Measurements from ENCODE around the gene GABRG3. TPM values are rescaled to one million over a fixed set of nuclear protein-coding genes. Genes with fewer than 3 reads are reported as not detected.

GABRG3 gene
- total RNA-seq, 2 experiments from 2014 or later, result not detected

DNA sequence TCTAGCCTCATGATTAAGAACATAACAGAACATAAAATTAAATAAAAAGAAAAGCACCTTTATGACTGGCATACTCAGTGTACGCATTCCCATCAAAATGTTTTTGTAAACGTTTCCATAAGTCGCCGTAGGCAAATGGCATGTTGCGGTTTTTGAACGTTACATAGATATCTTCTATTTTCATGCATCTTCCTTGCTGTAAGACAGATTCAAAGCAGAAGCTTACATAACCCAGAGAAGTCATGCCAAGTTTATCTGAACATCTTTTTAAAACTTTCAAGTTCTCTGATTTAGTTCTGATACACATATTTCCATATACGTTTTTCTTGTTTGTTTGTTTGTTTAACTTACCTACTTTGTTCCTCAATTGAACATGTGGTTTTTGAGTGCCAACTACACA lies 388.6 kb downstream of the GABRG3 start:
- H3K36me3 ChIP-seq (ENCODE audit: insufficient read depth, low read length), result no peaks in the 10 kb centered on the region
- ChIA-PET POLR2A (no interaction called here), CTCF (no interaction called here)
- Mint-ChIP-seq H3K27me3 (peaks cover 4% of the 10 kb centered on the region), H3K27ac (no peak overlapping the region), H3K9me3 (no peaks in the 10 kb centered on the region), H3K4me1 (ENCODE audit: low read depth) (no peaks in the 10 kb centered on the region), H3K4me3 (no peak overlapping the region), H3K36me3 (ENCODE audit: low read depth) (no peaks in the 10 kb centered on the region)
- no peaks in the 10 kb centered on the region for H3K27me3 ChIP-seq (ENCODE audit: control insufficient read depth in 1 of 2, insufficient read depth in 2 of 2, low read length in 2 of 2)
- no peak for ATAC-seq (ENCODE audit: poor library complexity)
- H3K27ac ChIP-seq (ENCODE audit: low read depth in 1 of 2, low read length in 2 of 2), result no peak overlapping the region
- intact Hi-C loops (cut with DNase I, micrococcal nuclease), result no loop called here
- peaks cover 0 to 16% of the 10 kb centered on the region in 2 experiments for H3K9me3 ChIP-seq (ENCODE audit: control insufficient read depth in 1 of 2, insufficient read depth in 1 of 2, low read length in 2 of 2)
- DNase-seq, result no peak
- TF ChIP-seq, protein P1, sequence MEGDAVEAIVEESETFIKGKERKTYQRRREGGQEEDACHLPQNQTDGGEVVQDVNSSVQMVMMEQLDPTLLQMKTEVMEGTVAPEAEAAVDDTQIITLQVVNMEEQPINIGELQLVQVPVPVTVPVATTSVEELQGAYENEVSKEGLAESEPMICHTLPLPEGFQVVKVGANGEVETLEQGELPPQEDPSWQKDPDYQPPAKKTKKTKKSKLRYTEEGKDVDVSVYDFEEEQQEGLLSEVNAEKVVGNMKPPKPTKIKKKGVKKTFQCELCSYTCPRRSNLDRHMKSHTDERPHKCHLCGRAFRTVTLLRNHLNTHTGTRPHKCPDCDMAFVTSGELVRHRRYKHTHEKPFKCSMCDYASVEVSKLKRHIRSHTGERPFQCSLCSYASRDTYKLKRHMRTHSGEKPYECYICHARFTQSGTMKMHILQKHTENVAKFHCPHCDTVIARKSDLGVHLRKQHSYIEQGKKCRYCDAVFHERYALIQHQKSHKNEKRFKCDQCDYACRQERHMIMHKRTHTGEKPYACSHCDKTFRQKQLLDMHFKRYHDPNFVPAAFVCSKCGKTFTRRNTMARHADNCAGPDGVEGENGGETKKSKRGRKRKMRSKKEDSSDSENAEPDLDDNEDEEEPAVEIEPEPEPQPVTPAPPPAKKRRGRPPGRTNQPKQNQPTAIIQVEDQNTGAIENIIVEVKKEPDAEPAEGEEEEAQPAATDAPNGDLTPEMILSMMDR (IDR thresholded peaks at IDR 0.05), result no peak
- H3K4me3 ChIP-seq (ENCODE audit: low read length), result no peak overlapping the region
- H3K4me1 ChIP-seq (ENCODE audit: insufficient read depth, low read length), result no peaks in the 10 kb centered on the region

DNA sequence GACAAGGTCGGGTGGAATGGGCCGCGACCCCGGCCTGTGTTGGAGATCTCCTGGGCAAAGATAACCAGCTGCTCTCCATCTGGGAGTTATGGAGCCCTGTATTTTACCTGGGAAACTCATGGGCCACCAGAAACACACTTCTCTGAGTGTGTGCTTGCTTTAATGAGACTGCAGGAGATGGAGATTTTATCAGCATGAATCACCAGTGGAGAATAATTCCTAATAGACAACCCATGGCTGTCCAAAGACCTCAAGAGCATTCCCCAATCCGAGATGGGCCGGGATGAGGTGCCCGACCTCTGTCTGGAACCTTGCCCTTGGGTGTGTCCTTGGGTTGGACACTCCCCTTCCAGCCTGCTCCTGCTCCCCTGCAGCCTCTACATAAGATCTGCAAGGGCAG lies 389.3 kb downstream of the GABRG3 start:
- Histone ChIP-seq H3K9me3 (ENCODE audit: control insufficient read depth in 1 of 2, insufficient read depth in 1 of 2, low read length in 2 of 2) (peaks cover 0 to 13% of the 10 kb centered on the region in 2 experiments), H3K36me3 (ENCODE audit: insufficient read depth, low read length) (no peaks in the 10 kb centered on the region), H3K27ac (ENCODE audit: low read depth in 1 of 2, low read length in 2 of 2) (no peak overlapping the region), H3K4me3 (ENCODE audit: low read length) (no peak overlapping the region), H3K27me3 (ENCODE audit: control insufficient read depth in 1 of 2, insufficient read depth in 2 of 2, low read length in 2 of 2) (no peaks in the 10 kb centered on the region), H3K4me1 (ENCODE audit: insufficient read depth, low read length) (no peaks in the 10 kb centered on the region)
- TF ChIP-seq, protein P1 (IDR thresholded peaks at IDR 0.05), result no peak
- H3K4me1 Mint-ChIP-seq (ENCODE audit: low read depth), result no peaks in the 10 kb centered on the region
- no peak overlapping the region for H3K27ac Mint-ChIP-seq
- DNase-seq (no peak), ATAC-seq (ENCODE audit: poor library complexity) (no peak)
- H3K36me3 Mint-ChIP-seq (ENCODE audit: low read depth), result no peaks in the 10 kb centered on the region
- intact Hi-C loops (cut with DNase I, micrococcal nuclease), result no loop called here
- peaks cover 4% of the 10 kb centered on the region for H3K27me3 Mint-ChIP-seq
- H3K9me3 Mint-ChIP-seq, result no peaks in the 10 kb centered on the region
- CTCF ChIA-PET, result no interaction called here
- H3K4me3 Mint-ChIP-seq, result no peak overlapping the region
- POLR2A ChIA-PET, result no interaction called here

DNA sequence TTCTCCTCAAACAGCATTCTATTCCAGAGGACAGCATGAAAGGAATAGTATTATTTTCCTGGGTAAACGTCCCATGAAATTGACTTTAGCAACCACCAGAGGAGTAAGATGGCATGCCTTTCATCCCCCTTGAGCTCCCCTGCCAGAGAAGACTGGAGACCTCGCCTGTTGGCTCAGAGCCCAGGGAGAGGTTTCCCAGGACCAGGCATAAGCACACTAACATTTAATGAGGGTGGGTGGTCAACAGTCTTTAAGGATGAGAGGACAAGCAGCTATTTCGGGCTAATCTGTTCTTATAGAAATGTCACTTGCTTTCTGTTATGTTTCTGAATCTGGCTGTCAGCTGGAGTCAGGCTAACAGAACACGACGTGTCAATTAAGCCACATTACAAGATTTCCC lies 390.5 kb downstream of the GABRG3 start:
- Histone ChIP-seq H3K27me3 (ENCODE audit: control insufficient read depth in 1 of 2, insufficient read depth in 2 of 2, low read length in 2 of 2) (no peaks in the 10 kb centered on the region), H3K4me3 (ENCODE audit: low read length) (no peak overlapping the region), H3K36me3 (ENCODE audit: insufficient read depth, low read length) (no peaks in the 10 kb centered on the region), H3K9me3 (ENCODE audit: control insufficient read depth in 1 of 2, insufficient read depth in 1 of 2, low read length in 2 of 2) (peaks cover 0 to 13% of the 10 kb centered on the region in 2 experiments), H3K4me1 (ENCODE audit: insufficient read depth, low read length) (no peaks in the 10 kb centered on the region), H3K27ac (ENCODE audit: low read depth in 1 of 2, low read length in 2 of 2) (no peak overlapping the region)
- DNase-seq (no peak), ATAC-seq (ENCODE audit: poor library complexity) (no peak)
- Mint-ChIP-seq H3K9me3 (no peaks in the 10 kb centered on the region), H3K36me3 (ENCODE audit: low read depth) (no peaks in the 10 kb centered on the region), H3K4me1 (ENCODE audit: low read depth) (no peaks in the 10 kb centered on the region), H3K4me3 (no peak overlapping the region), H3K27me3 (peaks cover 4% of the 10 kb centered on the region), H3K27ac (no peak overlapping the region)
- ChIA-PET CTCF (no interaction called here), POLR2A (no interaction called here)
- TF ChIP-seq, protein P1 (IDR thresholded peaks at IDR 0.05), result no peak
- intact Hi-C loops (cut with DNase I, micrococcal nuclease), result no loop called here

All from CD4-positive, alpha-beta T cell (primary cell).